ENCODE measurements around the gene C1orf21. TPM values are rescaled to one million over a fixed set of nuclear protein-coding genes. Genes with fewer than 3 reads are reported as not detected.

C1orf21 gene
- total and polyA plus RNA-seq, 8 donors, result 4.1 to 13.9 (median 7.7) TPM

DNA sequence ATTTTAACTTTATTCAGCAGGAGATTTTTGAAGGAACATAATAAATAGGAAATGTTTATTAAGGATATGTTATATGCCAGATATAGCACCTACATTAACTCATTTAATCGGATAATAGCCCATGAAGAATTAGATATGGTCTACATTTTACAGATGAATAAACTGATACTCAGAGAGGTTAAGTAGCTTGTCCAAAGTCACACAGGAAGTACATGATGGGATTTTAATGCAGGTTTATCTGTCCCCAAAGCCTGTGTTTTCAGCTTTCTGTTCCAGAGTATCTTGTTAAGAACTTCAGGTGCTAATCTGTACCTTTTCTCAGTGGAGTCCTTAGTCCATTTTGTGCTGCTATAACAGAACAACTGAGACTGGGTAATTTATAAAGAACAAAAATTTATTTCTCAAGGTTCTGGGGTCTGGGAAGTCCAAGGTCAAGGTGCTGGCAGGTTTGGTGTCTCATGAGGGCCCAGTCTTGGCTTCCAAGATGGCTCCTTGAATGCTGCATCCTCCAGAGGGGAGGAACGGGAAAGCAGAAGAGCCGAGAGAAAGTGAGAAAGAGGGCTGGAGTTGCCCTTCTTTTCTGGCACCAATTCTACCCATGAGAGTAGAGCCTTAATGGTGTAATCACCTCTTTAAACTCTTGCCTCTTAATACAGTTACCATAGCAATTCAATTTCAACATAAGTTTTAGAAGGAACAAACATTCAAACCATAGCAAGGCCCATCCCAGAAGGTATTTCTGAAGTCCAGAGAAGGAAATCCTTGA lies 17.3 kb downstream of the C1orf21 start:
- Histone ChIP-seq H3K27me3 (no peaks in the 10 kb centered on the region), H3K36me3 (no peaks in the 10 kb centered on the region), H3K4me3 (no peak overlapping the region), H3K27ac (no peak overlapping the region), H3K9me3 (no peaks in the 10 kb centered on the region), H3K4me1 (peaks cover 0 to 9% (median 2%) of the 10 kb centered on the region in 3 donors)
- TF ChIP-seq, protein P1, sequence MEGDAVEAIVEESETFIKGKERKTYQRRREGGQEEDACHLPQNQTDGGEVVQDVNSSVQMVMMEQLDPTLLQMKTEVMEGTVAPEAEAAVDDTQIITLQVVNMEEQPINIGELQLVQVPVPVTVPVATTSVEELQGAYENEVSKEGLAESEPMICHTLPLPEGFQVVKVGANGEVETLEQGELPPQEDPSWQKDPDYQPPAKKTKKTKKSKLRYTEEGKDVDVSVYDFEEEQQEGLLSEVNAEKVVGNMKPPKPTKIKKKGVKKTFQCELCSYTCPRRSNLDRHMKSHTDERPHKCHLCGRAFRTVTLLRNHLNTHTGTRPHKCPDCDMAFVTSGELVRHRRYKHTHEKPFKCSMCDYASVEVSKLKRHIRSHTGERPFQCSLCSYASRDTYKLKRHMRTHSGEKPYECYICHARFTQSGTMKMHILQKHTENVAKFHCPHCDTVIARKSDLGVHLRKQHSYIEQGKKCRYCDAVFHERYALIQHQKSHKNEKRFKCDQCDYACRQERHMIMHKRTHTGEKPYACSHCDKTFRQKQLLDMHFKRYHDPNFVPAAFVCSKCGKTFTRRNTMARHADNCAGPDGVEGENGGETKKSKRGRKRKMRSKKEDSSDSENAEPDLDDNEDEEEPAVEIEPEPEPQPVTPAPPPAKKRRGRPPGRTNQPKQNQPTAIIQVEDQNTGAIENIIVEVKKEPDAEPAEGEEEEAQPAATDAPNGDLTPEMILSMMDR (IDR thresholded peaks at IDR 0.05), result no peak
- intact Hi-C loops (cut with DNase I), result no loop called here
- DNase-seq, result no peak
- ATAC-seq, result peak in 1 of 4 donors; percentile 15
- WGBS, 2 donors, result 96 to 98% methylated on average over 3 of the region's 3 CpGs
- no peak for FAIRE-seq

DNA sequence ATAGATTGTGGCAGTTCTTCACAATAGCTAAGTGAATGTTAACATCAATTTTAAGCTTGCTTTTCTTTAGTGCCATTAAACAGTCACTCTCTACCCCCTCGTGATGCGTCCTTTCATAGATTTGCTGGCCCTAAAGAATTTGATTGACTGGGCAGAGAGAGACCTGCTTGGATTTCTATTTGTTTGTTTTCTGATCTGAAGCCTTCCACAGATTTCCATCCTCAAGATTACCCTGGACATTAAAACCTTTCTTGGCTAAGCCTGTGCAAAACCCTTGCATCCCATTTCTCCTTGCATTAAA lies 17.8 kb downstream of the C1orf21 start:
- TF ChIP-seq, protein P1 (IDR thresholded peaks at IDR 0.05), result no peak
- 68 to 77% methylated on average over 2 of the region's 2 CpGs for WGBS, 2 donors

DNA sequence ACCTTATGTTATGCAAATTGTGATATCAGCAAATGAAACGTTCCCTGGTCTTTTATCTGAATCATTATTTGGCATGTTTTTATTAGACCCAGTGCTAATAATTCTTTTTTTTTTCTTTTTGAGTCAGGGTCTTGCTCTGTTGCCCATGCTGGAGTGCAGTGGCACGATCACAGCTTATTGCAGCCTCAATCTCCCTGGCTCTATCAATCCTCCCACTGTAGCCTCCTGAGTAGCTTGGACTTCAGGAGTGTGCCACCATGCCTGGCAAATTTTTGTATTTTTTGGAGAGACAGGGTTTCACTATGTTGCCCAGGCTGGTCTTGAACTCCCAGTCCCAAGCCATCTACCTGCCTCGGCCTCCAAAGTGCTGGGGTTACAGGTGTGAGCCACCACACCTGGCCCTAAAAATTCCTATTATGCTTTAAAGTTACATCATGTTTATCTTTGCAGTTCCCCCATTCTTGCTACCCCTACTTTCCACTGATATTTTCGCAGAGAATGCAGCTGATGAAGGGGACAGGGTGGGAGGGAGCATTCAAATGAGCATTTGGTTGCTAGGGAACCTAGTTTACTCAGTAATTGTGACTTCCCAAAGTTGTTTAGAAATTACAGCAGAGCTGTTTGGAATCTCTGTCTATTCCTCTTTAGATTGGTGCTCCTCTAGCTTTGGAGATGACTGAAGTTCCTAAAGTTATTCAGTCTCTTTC lies 18.4 kb downstream of the C1orf21 start:
- Histone ChIP-seq H3K27ac (no peak overlapping the region), H3K9me3 (no peaks in the 10 kb centered on the region), H3K4me3 (no peak overlapping the region), H3K36me3 (no peaks in the 10 kb centered on the region), H3K27me3 (no peaks in the 10 kb centered on the region), H3K4me1 (peaks cover 0 to 9% (median 2%) of the 10 kb centered on the region in 3 donors)
- DNase-seq (no peak), FAIRE-seq (no peak), ATAC-seq (no peak)
- WGBS, 2 donors, result 62 to 82% methylated on average over 4 of the region's 4 CpGs
- TF ChIP-seq, protein P1 (IDR thresholded peaks at IDR 0.05), result no peak
- intact Hi-C loops (cut with DNase I), result no loop called here

More for the DNA sequence above, 17.8 kb downstream of the C1orf21 start:
- intact Hi-C loops (cut with DNase I), result no loop called here
- no peak for ATAC-seq
- Histone ChIP-seq H3K27ac (no peak overlapping the region), H3K9me3 (no peaks in the 10 kb centered on the region), H3K4me1 (peaks cover 0 to 9% (median 2%) of the 10 kb centered on the region in 3 donors), H3K36me3 (no peaks in the 10 kb centered on the region), H3K4me3 (no peak overlapping the region), H3K27me3 (no peaks in the 10 kb centered on the region)
- DNase-seq, result no peak
- no peak for FAIRE-seq

DNA sequence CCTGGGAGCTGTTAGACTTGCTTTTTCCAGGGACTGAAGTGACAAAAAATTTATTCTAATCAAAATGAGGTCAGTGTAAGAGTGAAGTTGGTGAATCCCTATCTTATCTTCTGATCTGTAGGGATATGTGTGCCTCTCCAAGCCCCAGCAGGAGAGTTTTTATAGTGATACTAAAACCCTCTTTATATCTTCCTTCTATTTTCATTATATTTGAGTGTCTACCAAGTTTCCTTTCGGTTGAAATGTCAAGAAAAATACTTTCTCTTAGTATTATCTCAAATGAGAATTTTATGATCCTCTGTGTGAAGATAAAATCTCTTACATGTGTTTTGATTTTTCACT lies 18.9 kb downstream of the C1orf21 start:
- Histone ChIP-seq H3K36me3 (no peaks in the 10 kb centered on the region), H3K27ac (no peak overlapping the region), H3K9me3 (no peaks in the 10 kb centered on the region), H3K27me3 (no peaks in the 10 kb centered on the region), H3K4me3 (no peak overlapping the region), H3K4me1 (peaks cover 0 to 9% (median 2%) of the 10 kb centered on the region in 3 donors)
- TF ChIP-seq, protein P1 (IDR thresholded peaks at IDR 0.05), result no peak
- no peak for ATAC-seq
- DNase-seq, result no peak
- 84 to 93% methylated on average over 1 of the region's 1 CpG for WGBS, 2 donors
- intact Hi-C loops (cut with DNase I), result no loop called here
- no peak for FAIRE-seq

DNA sequence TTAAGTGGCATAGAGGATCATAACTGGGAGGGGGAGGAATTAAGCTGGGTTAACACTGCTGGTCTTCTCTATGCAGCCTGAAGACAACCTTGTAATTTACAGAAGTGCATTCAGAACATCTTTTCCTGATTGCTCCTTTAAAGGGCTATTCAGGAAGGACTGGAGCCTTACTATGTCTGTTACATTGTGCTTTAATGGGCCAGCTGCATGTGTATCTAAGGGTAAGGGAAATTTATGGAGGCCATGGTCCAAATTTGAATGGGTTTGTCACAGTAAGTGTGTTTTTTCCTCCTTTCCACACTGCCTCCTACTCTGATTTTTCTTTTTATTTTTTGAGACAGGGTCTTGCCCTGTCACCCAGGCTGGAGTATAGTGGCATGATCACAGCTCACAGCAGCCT lies 19.6 kb downstream of the C1orf21 start:
- TF ChIP-seq, protein P1 (IDR thresholded peaks at IDR 0.05), result no peak
- H3K4me1 ChIP-seq, result peaks cover 0 to 9% (median 2%) of the 10 kb centered on the region in 3 donors
- no peak for DNase-seq
- no peaks in the 10 kb centered on the region for H3K27me3 ChIP-seq
- intact Hi-C loops (cut with DNase I), result no loop called here
- no peak overlapping the region for H3K4me3 ChIP-seq
- no peak overlapping the region for H3K27ac ChIP-seq
- FAIRE-seq, result no peak
- no peaks in the 10 kb centered on the region for H3K9me3 ChIP-seq
- no peak for ATAC-seq
- H3K36me3 ChIP-seq, result no peaks in the 10 kb centered on the region
